ENCODE data around the gene ALKBH3.
A peak's percentile ranks its signal among the peaks of the same experiment; 100 is the strongest.

ALKBH3 gene

DNA sequence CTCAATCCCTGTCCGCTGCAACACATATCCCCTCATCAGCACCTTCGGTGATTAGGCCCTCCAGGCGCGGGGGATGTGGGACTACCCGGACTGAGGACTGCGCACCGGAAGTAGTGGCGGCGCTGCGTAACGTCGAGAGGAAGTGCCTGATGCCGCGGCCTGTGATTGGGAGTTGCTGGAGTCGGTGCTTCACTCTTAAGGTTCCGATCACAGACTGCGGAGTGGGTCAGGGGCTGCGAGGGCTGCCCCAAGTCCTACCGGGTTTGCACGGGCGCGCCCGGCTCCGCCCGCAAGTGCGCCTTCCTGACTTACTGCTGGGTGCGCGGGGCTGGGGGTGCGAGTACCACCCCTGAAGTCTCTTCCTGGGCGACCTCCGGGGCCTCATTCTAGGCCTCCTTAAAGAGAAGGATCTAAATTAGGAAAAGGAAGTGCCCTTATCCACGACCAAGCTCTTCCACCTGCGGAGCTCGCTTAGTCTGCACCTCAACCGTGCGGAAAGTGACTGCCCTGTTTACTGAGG, at the start of gene ALKBH3:
Gene ALKBH3, plus strand, starts transcription at position 192 of the 520 bp plus-strand sequence. CDS start 1,822 bp downstream, outside the sequence.
- peak; percentile 88 for DNase-seq

DNA sequence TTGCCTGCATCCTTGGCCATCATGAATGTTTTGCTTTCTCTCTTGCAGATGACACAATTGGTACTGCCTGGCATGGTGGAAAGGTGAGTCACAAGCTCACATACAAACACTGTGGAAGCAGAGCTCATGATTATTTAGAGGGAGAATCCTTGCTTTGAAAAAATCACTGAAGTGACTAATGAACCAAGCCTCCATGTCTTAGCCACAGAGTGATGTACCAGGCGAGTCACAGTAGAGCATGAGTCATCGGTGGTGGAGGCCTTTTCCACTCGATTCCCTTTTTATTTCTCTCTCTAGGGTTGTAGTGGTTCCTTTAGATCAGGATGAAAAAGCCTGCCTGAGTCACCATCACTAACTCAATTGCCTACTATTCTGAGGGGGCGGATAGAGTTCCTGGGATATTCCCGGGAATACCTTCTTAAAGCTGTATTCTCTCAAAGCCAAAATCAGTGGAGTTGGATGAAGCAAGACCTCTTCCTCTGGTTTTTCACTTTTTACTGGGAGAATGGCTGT, 49.6 kb upstream of the ALKBH3 start:
- DNase-seq = no peak

DNA sequence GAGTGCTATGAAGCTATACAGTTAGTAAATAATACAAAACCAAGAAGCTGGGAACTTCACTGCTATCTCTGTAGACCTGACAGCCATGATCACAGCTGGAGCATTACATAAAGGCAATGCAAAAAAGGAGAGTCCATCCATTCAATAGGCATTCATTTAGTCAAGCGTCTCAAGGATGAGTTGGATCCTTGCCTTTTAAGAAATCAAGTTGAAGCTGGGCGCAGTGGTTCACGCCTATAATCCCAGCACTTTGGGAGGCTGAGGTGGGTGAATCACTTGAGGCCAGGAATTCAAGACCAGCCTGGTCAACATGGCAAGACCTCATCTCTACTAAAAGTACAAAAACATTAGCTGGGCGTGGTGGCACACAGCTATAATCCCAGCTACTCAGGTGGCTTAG, 48.1 kb upstream of the ALKBH3 start:
- no peak for DNase-seq

DNA sequence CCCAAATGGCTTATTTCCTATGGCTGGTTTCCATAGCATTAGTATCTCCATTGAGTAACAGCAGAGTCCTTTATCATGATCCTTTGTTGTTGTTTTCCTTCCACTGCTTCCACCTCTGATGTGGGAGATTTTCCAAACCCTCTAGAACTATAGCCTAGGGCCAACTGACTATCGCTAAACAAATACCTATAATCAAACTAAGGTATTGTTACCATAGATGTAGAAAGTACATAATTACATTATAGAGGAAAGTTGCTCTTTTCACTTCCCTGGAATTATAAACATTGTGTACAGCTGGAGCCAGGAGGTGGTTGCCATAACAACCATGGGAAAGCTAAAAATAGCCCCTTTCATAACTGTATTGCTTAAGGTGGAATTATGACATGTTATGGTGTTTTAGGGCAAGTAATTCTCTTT, 47.0 kb upstream of the ALKBH3 start:
- peak; percentile 55 for DNase-seq

DNA sequence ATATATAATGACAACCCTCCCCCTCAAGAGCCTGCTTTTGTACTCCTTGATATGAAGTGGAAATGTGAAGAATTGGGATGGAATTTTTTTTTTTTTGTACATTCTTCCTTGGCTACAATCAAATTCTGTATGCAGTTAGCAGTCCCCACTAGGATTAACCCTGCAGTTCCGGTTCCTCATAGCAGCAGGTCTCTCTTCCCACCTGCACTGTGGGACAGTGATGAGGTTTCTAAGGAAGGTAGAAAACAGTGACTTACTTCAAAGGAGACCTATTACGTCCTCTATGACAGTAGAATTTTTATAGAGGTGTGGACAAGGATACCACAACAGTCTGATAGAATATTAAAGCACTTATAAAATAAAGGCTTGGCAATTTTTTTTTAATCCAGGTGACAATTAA, 46.3 kb upstream of the ALKBH3 start:
- DNase-seq = no peak

DNA sequence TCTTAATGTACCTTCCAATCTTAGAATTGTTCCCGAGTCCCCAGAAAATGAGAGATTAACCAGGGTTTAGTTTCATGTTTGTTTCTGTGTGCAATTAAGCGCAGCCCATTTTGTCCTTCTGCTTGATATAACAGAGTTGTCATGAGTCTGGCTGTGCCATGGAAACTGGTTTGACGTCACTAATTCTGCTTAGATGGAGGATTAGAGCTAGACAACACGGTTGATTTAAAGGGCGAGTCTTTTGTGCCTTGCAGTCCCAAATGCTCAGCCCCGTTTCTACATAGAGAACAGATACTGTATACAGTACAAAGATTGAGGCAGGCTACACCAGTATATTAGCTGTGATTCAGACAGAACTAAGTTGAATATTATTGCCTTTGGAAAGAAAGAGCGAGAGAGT, 45.5 kb upstream of the ALKBH3 start:
- no peak for DNase-seq

DNA sequence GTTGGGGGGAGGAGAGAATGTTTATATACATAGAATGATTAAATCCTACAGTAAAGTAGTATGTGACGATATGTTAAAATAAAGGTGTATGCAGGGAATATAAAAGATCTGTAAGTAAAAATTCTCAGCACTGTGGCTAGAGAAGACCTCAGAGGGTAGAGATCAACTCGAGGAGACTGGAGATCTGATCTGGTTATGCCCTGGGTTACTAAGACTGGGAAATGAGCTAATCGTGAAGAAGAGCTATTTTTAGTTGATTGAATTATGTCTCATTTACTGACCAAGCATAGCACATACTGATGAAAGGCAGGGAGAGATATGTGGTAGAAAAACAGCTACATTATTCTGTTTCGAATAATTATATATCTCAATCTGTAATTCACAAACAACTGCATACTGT, 42.8 kb upstream of the ALKBH3 start:
- no peak for DNase-seq

DNA sequence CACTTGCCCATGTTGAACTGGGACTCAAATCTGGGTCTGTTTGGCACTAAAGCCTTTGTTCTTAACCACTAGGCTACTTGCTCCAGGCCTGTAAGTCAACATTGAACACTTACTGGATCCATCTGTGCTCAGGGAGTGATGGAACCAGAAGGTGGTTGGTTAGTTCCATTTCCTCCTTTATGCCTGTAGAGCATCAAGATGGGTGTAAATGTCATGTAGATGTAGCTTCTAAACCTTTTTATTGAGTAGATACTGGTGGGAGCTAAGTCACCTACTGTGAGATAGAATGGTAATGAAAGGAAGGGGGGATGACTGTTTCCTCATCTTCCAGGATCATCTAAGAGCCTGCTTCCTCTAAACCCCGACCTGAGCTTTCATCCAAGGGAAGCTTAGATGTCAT, 38.6 kb upstream of the ALKBH3 start:
- no peak for DNase-seq

DNA sequence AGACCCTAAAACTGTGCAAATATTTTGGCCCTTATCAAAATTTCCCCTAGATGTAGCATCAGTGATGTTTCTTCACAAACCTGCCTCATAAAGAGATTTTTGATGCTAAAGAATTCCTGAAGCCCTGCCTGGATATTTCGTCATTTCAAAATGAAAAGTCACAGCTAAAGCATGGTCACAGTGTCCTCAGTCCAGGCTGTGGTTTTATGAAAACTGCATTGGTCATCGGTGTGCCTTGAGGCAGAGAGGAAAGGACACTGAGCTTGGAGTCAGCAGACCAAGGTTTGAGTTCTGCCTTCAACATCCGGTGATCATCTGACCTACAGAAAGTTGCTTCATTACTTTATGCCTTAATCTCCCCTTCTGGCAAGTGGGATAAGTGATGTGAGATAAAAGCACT, 34.8 kb upstream of the ALKBH3 start:
- no peak for DNase-seq

DNA sequence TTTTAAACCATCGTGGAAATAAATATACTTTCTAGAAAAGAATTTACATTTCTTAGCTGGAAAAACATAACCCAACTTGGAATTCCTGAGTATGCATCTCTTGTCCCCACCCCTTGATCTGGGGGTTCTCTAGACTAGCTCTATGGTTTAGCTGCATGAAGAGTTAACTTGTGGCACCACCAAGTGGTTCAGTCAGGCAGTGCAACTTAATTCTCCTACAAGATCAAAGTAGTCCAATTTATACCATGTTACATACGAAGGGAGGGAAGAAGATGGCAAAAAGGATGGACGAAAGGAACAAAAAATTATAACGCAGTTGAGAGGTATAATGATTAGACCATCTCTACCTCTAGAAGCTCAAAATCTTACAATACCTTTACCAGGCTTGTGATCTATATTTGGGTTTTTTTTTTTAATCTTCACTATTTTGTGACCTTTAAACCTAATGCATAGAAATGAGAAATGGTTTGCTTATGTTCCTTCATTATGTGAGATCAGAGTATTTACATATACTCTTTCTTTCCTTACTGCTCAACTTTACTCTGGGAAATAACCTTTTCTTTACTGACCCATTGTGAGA, 28.5 kb upstream of the ALKBH3 start:
- DNase-seq = peak; percentile 67

DNA sequence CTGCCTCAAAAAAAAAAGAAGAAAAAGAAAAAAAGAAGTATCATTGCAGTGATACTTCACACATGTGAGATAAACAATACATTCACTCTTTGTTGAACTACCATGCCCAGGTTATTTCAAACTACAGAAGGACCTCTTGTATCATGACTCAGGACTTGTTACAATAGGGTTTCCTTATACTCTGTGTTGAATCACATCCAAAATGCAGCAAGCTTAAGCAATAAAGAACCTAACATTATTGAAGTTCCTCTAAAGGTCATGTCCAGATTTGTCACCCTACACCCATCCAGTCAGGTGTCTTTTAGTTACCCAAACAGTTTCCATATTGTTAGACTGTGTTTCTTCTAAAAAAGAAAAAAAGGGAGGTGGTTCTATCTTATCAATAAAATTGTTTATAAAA, 26.9 kb upstream of the ALKBH3 start:
- DNase-seq = no peak

DNA sequence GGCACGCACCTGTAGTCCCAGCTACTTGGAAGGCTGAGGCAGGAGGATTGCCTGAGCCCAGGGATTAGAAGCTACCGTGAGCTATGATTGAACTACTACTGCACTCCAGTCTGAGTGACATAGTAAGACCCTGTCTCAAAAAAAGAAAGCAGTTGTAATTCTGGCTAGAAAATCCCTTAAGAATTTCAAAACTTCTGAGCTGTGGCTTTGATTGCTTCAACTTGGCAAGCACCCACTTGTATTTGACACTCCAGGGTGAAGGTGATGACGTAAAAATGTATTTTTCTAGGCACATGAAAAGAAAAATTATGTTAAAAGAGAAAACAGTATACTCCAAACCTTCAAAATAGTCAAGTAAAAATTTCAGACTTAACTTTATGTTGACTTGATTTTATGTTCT, 23.6 kb upstream of the ALKBH3 start:
- no peak for DNase-seq

DNA sequence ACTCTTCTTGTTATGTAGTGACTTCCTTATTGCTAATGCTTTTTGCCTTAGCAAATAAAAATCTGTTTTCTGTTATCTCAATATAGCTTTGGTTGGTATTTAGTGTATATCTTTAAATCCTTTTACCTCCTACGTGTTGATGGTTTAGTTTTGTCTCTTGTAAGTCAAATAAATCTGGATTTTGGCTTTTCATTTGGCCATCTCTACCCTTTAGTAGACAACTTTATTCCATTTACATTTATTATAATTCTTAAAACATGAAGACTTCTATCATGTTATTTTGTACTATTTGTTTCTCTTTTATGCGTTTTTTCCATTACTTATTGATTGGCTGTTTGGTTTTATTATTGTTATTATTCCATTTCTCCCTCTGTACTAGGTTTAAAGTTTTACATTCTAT, 19.5 kb upstream of the ALKBH3 start:
- no peak for DNase-seq

DNA sequence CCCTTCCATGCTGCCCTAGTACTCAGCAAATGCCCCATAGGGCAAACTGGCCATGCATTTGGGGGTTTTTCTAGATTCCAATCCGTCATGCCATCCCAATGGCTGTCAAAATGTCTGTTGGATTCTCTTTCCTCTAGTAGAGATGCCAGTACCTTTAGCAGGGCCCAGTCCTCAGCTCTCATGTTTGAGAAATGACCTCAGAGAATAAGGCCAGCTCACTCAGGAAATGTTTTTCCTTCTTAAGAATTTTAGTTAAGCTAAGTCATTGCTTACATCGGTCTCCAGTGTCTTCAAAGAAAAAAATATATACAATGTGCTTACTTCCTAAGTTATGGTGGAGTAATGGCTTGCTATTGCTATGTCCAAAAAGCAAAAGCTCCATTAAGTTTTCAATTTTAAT, 14.1 kb upstream of the ALKBH3 start:
- no peak for DNase-seq

DNA sequence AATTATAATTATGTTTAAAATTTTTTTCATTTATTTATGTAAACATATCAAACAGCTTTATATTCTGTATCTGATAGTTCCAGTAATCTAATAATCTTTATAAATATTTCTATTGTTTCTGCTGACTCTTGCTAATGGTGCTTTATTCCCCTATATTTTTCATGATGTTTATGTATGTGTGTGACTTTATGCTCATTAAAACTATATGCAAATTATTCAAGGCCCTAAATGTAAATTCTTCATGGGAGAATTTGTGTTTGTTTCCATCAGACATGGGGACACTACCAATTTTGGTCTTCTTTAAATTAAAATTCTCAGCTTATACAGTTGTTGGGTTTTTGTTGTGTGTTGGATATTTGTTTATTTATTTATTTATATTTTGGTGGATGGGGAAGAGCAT, 13.7 kb upstream of the ALKBH3 start:
- no peak for DNase-seq

DNA sequence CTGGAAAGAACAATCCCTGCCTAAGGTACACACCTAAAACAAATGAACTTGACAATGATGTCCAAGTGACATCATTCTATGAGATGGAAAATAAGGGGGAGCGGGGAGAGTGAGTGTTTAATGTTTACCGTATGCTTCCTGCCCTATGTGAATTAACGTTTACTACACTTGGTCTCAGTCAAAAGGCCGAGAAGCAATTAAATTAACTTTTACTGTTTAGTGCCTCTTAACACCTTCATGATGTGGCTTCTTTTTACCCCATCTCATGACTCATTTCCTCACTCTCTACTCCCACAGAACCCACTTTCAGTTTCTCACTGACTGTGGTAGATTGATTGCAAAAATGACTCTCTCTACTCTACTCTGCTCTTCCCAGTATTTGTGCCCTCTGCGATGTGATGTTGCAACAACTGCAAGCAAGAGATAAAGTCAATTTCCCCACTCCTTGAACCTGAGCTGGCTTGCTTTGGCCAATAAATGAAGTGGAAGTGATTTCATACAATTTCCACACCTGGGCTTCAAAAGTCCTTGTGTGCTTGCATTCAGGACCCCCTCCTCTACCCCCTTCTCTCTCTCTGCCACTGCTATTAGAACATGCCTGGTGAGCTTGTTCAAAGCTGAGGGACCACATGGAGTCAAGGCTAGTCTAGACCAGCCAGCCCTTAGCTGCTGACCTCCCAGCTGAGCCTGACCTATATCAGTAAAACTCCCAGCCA, 11.6 kb upstream of the ALKBH3 start:
- no peak for DNase-seq

DNA sequence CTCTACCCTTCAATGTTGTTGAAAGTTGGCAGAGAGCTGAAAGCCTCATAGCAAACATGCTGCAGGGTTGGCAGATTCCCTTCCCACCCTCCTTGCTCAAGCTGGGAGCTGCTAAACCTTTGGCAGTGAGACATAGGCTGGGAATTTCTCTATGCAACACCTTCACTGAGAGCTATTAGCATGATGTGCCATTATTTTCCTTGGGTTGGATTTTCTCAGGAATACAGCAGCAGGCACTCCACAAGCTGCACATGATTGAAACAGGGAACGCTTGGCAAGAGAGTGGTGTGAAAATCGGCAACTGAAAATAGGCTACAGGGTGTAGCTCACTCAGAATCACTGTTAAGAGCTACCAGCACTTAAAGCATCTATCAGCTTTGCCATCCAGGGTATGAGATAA, 9.6 kb upstream of the ALKBH3 start:
- no peak for DNase-seq

DNA sequence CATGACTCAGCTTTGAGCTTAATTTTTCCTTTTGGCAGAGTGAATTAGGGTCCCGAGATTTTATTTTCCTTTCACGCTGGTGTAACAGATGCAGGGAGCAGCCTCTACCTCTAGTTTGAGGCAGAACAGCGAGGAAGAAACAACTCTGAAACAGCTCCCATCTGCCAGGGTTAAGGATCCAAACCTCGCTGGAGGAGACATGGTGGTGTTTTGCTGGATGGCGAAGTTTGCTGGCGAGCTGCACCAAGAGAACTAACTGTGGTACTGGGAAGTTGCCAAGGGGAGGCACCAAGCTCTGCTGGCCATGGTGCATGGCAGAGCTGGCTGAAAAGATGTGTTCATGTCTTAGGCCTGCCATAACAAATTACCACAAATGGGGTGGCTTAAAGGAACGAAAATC, 7.6 kb upstream of the ALKBH3 start:
- no peak for DNase-seq

DNA sequence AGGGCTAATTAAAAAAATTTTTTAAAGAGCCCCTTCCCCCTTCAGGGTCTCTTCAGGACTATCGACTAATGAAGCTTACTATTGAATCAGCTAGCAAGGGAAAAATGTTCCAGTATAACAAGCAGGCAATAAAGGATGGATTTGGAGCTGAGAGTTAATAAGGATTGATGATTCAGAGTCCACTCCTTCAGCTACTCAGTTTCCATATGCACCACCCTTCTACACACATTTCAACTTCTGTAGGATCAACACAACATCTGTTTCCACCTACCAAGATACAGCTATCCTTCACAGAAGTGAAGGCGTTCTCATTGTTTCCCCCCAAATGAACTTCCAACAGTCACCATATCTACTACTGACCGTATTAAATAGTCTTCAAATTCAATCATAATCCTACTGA, 6.6 kb upstream of the ALKBH3 start:
- DNase-seq = no peak

DNA sequence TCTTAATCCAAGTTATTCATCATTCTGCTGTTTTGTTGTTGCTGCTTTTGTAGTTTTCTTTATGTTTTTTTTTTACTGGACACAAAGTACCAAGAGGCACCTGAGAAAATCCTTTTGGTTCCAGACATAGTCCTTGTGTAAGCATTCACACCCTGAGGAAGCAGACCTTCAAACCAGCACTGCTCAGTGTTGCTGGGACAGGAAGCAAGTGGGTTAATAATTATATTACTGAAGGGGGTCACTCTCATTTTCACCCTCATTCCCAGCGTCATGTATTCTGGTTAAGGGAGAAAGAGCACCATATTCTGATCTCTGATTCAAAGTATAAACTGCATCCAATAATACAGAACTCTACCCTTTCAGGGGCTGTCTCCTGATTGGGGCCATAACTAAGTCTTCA, 5.9 kb upstream of the ALKBH3 start:
- DNase-seq = no peak

DNA sequence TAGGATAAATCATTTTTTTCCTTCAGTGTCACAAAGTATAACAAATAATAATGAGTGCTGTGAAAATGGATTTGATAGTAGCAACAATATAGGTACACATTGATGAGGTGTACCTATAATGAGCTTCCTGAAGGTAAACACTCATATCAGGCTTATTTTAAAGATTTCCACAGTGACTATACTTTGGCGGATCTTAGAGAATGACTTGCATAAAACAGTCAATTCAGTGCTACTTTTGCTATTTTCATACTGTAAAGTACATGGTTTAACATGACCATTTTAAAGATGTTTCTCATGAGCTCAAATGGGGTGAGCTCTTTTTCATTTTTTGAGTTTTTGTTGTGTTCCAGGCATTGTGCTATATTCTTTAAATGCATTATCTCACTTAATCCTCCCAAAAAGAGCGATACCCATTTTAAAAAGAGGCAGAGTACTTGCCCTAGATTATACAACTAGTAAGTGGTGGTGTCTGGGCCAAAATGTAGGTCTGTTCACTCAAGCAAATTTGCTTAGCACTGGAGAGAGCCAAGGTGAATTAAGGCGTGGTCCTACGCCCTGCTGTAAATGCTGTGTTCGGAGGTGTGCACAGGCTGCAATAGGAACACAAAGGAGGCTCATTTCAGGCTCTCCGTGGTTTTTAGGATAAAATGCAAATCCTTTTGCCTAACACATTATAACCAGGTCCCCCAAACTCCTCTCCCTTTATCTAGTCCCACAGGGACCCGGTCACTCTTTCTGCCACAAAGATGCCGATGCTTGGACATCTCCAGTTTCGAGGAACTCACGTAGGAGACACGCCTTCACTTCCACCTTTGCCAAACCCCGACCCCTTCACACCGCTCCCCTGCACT, 617 bp upstream of the ALKBH3 start:
- no peak for DNase-seq

DNA sequence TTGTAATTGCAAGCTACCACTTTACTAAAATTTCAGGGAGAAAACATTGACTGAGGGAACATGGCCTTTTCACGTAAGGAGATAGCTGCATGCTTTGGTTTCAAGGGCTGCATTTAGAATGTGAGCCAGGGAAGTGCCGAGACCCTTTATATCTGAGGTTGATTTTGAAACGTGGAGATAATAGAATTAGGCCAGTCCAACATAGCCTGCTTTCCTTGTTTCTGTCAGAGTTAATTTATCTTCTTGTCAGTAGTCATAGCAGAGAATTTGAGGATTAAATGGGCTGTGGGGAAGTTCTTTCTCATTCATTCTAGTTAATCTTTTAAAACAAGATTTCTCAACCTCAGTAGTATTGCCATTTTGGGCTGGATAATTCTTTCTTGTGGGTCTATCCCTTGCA, 12.2 kb downstream of the ALKBH3 start:
- no peak for DNase-seq

DNA sequence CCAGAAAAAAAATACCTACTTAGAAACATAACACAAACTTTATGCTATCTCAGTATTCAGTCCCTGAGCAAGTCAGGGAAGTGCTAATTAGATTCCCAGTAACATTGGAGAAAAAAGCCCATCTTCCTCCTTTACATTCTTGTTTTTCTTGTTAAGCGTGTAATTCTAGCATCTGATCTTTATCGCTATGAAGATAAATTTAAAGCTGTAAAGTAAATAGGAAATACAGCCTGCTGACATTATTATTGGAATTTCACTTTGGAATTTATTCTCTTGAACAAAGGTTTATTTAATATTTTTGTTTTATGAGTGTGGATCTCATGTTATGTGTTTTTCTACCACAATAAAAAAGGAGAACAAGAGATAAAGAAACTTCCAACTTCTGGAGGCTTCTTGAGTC, 13.9 kb downstream of the ALKBH3 start:
- DNase-seq = no peak

DNA sequence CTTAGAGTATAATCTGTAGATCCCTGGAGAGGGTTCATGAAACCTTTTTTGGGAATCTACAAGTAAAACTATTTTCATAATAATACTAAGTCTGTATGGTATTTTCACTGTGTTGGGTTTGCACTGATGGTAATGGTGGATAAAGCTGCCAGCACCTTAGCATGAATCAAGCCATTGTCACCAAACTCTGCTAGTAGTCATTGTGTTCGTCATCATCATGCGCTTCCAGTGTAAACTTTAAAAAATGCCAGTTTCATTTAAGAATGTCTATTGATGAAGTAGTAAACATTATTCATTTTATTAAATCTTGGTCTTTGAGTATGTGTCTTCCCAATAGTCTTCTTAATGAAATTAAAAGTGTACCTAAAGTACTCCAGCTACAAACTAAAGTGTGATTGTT, 15.0 kb downstream of the ALKBH3 start:
- DNase-seq = no peak
